Lower leg skin (tissue), 4 donors: ENCODE data around the gene CDH23. TPM values are rescaled to one million over a fixed set of nuclear protein-coding genes. Genes with fewer than 3 reads are reported as not detected.
A peak's percentile ranks its signal among the peaks of the same experiment; 100 is the strongest.

Experiments used
- DNase-seq, 2 donors: peaks; one replicate each; pipeline ENCODE4 v3.0.0-alpha.2; 2019; ENCODE audit warnings: low spot score in 2 of 2
- H3K4me3 ChIP-seq: fragments of 200-600 bp; sonication (generic); 2 replicates; pipeline ENCODE4 v1.5.1; 2017; ENCODE audit warnings: mild to moderate bottlenecking, low read depth; ENCODE audit not compliant: poor library complexity, severe bottlenecking
- POLR2A ChIP-seq, 2 donors: fragments of 450-650 bp; IDR thresholded peaks; one replicate each; pipeline ENCODE4 v1.6.1; 2016 to 2017; ENCODE audit warnings: antibody characterized with exemption in 2 of 2, mild to moderate bottlenecking in 1 of 2, moderate library complexity in 1 of 2
- WGBS, 2 donors: methylation state at CpG; one replicate each; pipeline ENCODE4 v1.1.5; 2018; 5-methylcytosine and 5-hydroxymethylcytosine counted together
- intact Hi-C: fragments of 100-400 bp; cut with DNase I; formaldehyde crosslinking; loops from one replicate; pipeline ENCODE4 v1.15.0; 2023; ENCODE audit warnings: low total_unique reads
- total RNA-seq, 4 donors: library from RNA; depleted of rRNA; stranded (reverse); fragments of >200 nt; gene quantifications; one replicate each; pipeline ENCODE4 v1.1.0, GENCODE V29; 2016
- TF ChIP-seq, protein P1 (sequence below), 3 donors: fragments of 450-650 bp; IDR thresholded peaks; one replicate each; pipeline ENCODE4 v1.5.1; 2016; ENCODE audit warnings: antibody characterized with exemption in 3 of 3, mild to moderate bottlenecking in 3 of 3, moderate library complexity in 2 of 3

CDH23 gene
- total RNA-seq, 4 donors from 2014 or later: 1.7 to 9.2 (median 2.6) TPM

DNA sequence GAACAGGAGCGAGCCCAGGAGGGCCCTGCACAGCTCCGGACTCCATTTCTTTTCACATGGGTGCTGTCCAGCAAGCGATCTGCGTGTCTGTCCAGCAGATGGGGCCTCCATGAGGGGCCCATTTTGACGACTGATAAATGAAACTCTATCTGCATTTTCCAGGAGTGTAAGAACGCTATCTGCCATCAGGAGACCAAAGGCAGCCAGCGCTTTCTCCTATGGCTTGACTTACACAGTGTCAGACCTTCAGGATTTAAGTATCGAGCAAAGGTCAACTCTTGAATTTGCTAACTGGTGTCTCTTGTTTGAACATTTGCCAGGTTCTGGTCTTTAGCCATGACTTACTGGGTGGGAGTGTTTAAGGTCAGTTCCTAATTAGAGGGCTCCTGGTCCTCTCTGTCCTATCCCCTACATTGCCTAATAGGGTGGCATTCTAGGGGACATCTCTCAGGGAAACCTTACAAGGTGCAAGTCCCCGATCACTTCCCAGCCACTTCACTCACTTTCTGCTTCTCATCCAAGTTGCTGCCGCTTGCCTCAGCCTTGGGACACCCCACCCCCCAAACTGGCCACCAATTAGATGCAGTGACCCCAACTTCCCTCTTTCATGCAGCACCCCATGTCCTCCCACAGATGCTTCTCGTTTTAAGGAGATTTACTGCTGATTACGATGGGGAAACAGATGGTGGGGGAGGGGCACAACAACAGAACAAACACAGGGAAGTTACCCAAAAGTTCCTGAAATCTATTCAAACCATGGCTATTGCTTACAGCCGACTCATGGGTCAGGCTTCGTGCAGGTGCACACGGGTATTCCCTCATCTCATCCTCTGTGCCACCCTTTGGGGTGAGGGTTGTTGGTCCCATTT lies 356.6 kb downstream of the CDH23 start:
- H3K4me3 ChIP-seq: no peak overlapping the region
- WGBS, 2 donors: 86 to 89% methylated on average over 15 of the region's 15 CpGs
- peak in 1 of 2 donors; percentile 79 for DNase-seq
- TF ChIP-seq, protein P1, sequence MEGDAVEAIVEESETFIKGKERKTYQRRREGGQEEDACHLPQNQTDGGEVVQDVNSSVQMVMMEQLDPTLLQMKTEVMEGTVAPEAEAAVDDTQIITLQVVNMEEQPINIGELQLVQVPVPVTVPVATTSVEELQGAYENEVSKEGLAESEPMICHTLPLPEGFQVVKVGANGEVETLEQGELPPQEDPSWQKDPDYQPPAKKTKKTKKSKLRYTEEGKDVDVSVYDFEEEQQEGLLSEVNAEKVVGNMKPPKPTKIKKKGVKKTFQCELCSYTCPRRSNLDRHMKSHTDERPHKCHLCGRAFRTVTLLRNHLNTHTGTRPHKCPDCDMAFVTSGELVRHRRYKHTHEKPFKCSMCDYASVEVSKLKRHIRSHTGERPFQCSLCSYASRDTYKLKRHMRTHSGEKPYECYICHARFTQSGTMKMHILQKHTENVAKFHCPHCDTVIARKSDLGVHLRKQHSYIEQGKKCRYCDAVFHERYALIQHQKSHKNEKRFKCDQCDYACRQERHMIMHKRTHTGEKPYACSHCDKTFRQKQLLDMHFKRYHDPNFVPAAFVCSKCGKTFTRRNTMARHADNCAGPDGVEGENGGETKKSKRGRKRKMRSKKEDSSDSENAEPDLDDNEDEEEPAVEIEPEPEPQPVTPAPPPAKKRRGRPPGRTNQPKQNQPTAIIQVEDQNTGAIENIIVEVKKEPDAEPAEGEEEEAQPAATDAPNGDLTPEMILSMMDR (IDR thresholded peaks at IDR 0.05): no peak
- no peak for TF ChIP-seq POLR2A (IDR thresholded peaks at IDR 0.05)
- intact Hi-C loops: no loop called here

DNA sequence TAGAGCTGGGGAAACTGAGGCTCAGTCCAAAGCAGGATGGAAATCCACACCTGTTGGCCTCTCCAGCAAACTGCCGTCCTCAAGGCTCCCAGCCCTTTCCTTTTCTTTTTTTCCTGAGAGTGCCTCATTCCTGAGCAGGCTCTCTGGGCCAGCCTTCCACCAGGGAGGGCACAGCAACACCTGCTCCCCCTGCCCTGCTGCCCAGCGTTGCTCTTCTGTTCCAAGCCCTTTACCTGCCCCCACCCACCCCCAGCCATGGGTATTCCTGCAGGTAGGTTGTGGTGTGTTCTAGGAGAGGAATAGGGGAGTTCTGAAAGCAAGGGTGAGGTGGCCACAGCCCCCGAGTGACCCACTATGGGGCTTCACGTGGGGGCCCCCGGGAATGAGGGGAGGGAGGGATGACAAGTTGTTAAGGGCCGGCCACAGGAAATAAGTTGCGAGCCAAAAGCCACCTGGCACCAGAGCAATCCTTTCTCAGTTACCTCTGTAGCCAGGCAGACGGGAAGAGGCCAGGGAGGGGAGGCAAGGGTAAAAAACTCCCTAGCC lies 357.3 kb downstream of the CDH23 start:
- WGBS, 2 donors: 69 to 72% methylated on average over 8 of the region's 8 CpGs
- intact Hi-C loops: no loop called here
- H3K4me3 ChIP-seq: no peak overlapping the region
- DNase-seq: no peak
- TF ChIP-seq POLR2A (IDR thresholded peaks at IDR 0.05): no peak
- TF ChIP-seq, protein P1 (IDR thresholded peaks at IDR 0.05): no peak

DNA sequence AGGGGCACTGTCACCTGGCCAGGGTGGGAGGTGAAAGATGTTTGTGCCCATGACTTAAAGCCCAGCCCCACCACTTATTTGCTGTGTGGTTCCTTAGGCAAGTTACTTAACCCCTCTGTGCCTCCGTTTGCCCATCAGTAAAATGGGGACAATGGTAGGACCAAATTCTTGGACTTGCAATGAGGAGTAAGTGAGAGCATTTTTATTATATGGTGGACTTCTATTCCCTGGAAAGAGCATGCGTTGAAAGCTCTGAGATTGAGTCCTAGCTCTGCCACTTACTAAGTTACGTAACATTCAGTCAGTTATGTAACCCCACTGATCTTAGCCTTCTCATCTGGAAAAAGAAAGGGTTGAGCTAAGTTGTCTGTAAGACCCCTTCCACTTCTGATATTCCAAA lies 357.8 kb downstream of the CDH23 start:
- intact Hi-C loops: no loop called here
- H3K4me3 ChIP-seq: no peak overlapping the region
- WGBS, 2 donors: 83 to 86% methylated on average over 3 of the region's 3 CpGs
- TF ChIP-seq, protein P1 (IDR thresholded peaks at IDR 0.05): no peak
- no peak for TF ChIP-seq POLR2A (IDR thresholded peaks at IDR 0.05)
- no peak for DNase-seq

DNA sequence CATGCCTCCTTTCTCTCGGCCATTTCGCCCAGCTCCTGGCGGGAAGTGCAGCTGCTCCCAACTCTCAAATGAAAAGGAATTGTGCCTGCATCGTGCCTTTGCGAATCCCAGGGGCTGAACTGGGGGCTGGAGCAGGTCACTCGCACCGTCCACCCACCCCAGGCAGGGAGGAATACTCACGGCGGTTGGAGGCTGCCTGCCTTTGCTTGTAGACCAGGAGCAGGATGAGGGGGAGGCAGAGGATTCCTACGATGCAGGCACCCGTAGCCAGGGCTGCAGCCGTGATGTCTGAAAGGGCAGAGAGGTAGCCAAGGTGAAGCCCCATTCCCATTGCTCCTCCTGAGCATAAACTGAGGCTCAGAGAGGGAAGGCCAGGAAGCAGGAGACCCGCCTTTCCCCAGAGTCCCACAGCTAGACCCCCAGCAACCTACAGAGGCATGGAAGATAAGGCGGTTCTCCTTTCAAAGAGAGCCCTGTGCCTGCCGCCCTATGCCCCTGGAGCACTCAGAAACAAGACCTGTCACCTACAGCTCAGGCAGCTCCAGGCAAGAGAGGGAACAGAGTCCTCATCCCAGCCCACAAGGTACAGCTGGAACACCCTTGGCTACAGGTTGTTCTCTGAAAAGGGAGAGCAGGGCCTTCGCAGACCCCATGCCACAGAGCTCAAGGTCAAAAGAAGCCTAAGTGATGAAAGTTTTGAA lies 358.6 kb downstream of the CDH23 start:
- no peak for TF ChIP-seq POLR2A (IDR thresholded peaks at IDR 0.05)
- TF ChIP-seq, protein P1 (IDR thresholded peaks at IDR 0.05): no peak
- DNase-seq: no peak
- 95% methylated on average over 15 to 16 of the region's 16 CpGs for WGBS, 2 donors
- H3K4me3 ChIP-seq: no peak overlapping the region
- intact Hi-C loops: no loop called here

DNA sequence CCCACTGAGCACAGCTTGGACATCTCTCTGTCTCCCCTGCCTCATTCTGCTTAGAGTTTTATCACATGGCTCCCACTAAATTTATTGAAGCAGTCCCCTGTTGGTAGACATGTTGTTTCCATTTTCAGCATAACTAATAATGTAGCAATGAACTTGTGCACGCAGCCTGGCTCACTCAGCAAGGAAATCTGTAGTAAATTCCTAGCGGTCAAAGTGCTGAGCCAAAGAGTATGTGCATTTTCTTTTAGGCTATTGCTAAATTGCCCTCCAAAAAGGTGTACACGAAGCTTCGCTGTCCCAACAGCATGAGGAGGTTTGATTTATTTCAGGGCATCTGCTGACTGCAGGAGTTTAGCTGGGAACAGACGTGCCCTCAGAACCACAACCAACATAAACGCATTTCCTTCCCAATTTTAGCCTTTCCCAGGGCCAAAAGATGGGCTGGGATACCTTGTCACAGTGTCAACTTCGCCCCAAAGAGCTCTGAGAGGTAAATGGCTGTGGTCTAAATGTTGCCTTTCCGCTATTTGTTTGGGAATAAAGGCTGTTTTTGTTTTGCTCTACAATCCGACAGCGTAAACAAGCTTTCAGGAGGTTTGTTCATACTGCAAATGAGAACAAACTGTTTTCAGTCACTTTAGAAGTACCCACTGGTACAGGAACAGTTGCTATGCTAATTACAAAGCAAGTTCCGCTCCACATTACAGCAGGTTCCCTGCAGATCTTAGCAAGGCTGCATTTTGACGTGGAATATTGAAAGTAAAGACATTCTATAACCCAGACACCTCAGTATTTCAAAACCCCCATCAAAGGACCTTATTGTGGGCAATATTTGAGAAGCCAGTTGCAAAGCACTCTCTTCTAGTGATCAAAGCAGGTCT lies 359.8 kb downstream of the CDH23 start:
- intact Hi-C loops: no loop called here

More for the DNA sequence above, 359.8 kb downstream of the CDH23 start:
- DNase-seq: no peak
- no peak for TF ChIP-seq POLR2A (IDR thresholded peaks at IDR 0.05)
- TF ChIP-seq, protein P1 (IDR thresholded peaks at IDR 0.05): no peak
- no peak overlapping the region for H3K4me3 ChIP-seq
- 60 to 63% methylated on average over 12 of the region's 12 CpGs for WGBS, 2 donors
